HL-60 (cell line): ENCODE results near the gene MAMDC2.

Experiments used
- DNase-seq, 2 experiments: peaks; one replicate each; pipeline ENCODE4 v3.0.0-alpha.2; 2010 to 2020; ENCODE audit warnings: low read depth in 1 of 2, low spot score in 1 of 2
- H3K27ac ChIP-seq: fragments of 250-450 bp; sonication (Bioruptor Pico); replicated peaks from 2 replicates; pipeline ENCODE4 v1.5.1; 2020; ENCODE audit warnings: mild to moderate bottlenecking, moderate library complexity
- H3K27me3 ChIP-seq: fragments of 250-450 bp; sonication (Bioruptor Pico); 2 replicates; pipeline ENCODE4 v1.5.1; 2021; ENCODE audit warnings: mild to moderate bottlenecking, moderate library complexity; ENCODE audit not compliant: insufficient read depth, poor library complexity, severe bottlenecking
- H3K4me3 ChIP-seq: replicated peaks from 2 replicates; pipeline ENCODE4 v1.5.1; 2011; ENCODE audit warnings: mild to moderate bottlenecking, control low read depth, low read length; ENCODE audit not compliant: insufficient read depth
- CTCF ChIP-seq: IDR thresholded peaks from one replicate; pipeline ENCODE4 v1.5.1; 2011; ENCODE audit warnings: low read length, control low read depth, inconsistent platforms; ENCODE audit not compliant: insufficient read depth
- GABPA ChIP-seq: IDR thresholded peaks from 2 replicates; pipeline ENCODE4 v1.6.1; 2012; ENCODE audit warnings: low read depth
- POLR2AphosphoS5 ChIP-seq: IDR thresholded peaks from 2 replicates; pipeline ENCODE4 v1.6.1; 2012; ENCODE audit warnings: low read depth
- REST ChIP-seq: IDR thresholded peaks from 2 replicates; pipeline ENCODE4 v1.6.1; 2012; ENCODE audit warnings: low read depth; ENCODE audit not compliant: insufficient replicate concordance
- SPI1 ChIP-seq: IDR thresholded peaks from 2 replicates; pipeline ENCODE4 v1.6.1; 2012; ENCODE audit warnings: low read depth, mild to moderate bottlenecking, borderline replicate concordance

Gene MAMDC2

GRCh38 chr9:70256123-70256551 lies 212.5 kb downstream of the MAMDC2 start:
- no peak overlapping the region for H3K27ac ChIP-seq
- no peak overlapping the region for H3K4me3 ChIP-seq
- no peaks in the 10 kb centered on the region for H3K27me3 ChIP-seq
- no peak for DNase-seq
- TF ChIP-seq REST (no peak), SPI1 (no peak), CTCF (no peak), POLR2AphosphoS5 (no peak), GABPA (no peak)

- TF ChIP-seq CTCF (no peak), GABPA (no peak), REST (no peak), SPI1 (no peak), POLR2AphosphoS5 (no peak)
- no peak for DNase-seq
- no peaks in the 10 kb centered on the region for H3K27me3 ChIP-seq
- no peak overlapping the region for H3K4me3 ChIP-seq
- H3K27ac ChIP-seq, result no peak overlapping the region
Observed at GRCh38 chr9:70257502-70257901, 213.9 kb downstream of the MAMDC2 start.

GRCh38 chr9:70257991-70258691 lies 214.5 kb downstream of the MAMDC2 start:
- no peak for DNase-seq
- Histone ChIP-seq H3K27ac (peak overlapping the region; percentile 86), H3K4me3 (peak overlapping the region; percentile 71), H3K27me3 (no peaks in the 10 kb centered on the region)
- TF ChIP-seq SPI1 (no peak), POLR2AphosphoS5 (no peak), CTCF (no peak), REST (no peak), GABPA (no peak)
